Progenitor cell of endocrine pancreas (in vitro differentiated cells): ENCODE results near the gene PLA2R1. TPM values are rescaled to one million over a fixed set of nuclear protein-coding genes. Genes with fewer than 3 reads are reported as not detected.
A peak's percentile ranks its signal among the peaks of the same experiment; 100 is the strongest.

ENCODE experiments used
- DNase-seq: peaks from one replicate; pipeline ENCODE4 v3.0.0; 2021; ENCODE audit warnings: low spot score; ENCODE audit not compliant: unreplicated experiment
- H3K27ac Mint-ChIP-seq: 2 replicates; pipeline ENCODE4 v1.8.0; 2021; ENCODE audit warnings: mild to moderate bottlenecking, moderate library complexity, mixed read lengths
- H3K27me3 Mint-ChIP-seq: 2 replicates; pipeline ENCODE4 v1.8.0; 2021; ENCODE audit warnings: mixed read lengths
- H3K36me3 Mint-ChIP-seq: 2 replicates; pipeline ENCODE4 v1.8.0; 2022; ENCODE audit warnings: mixed read lengths; ENCODE audit not compliant: insufficient read depth
- H3K4me1 Mint-ChIP-seq: 2 replicates; pipeline ENCODE4 v1.8.0; 2021; ENCODE audit warnings: low read depth, mixed read lengths
- H3K4me3 Mint-ChIP-seq: 2 replicates; pipeline ENCODE4 v1.8.0; 2021; ENCODE audit warnings: low read depth, mild to moderate bottlenecking, moderate library complexity, mixed read lengths
- H3K9me3 Mint-ChIP-seq: 2 replicates; pipeline ENCODE4 v1.8.0; 2021; ENCODE audit warnings: low read depth, mixed read lengths
- CTCF ChIP-seq: fragments of 200-600 bp; sonication (generic); IDR thresholded peaks from one replicate; pipeline ENCODE4 v1.5.0; 2021; ENCODE audit warnings: antibody characterized with exemption, mild to moderate bottlenecking; ENCODE audit not compliant: unreplicated experiment
- total RNA-seq: library from RNA; stranded (reverse); gene quantifications from 2 replicates; pipeline ENCODE4 v1.2.1, GENCODE V29; 2021

Gene PLA2R1
- total RNA-seq, 1 donor from 2014 or later = 1.3 TPM

GRCh38 chr2:160076241-160076640, 13.8 kb upstream of the PLA2R1 start:
- Mint-ChIP-seq H3K36me3 (no peaks in the 10 kb centered on the region), H3K9me3 (peaks cover 20% of the 10 kb centered on the region), H3K27me3 (no peaks in the 10 kb centered on the region), H3K4me1 (peaks cover 10% of the 10 kb centered on the region), H3K4me3 (no peak overlapping the region), H3K27ac (no peak overlapping the region)
- no peak for DNase-seq
- no peak for TF ChIP-seq CTCF

GRCh38 chr2:160075171-160075570, 12.8 kb upstream of the PLA2R1 start:
- DNase-seq = no peak
- no peak overlapping the region for H3K27ac Mint-ChIP-seq
- no peaks in the 10 kb centered on the region for H3K27me3 Mint-ChIP-seq
- peaks cover 10% of the 10 kb centered on the region for H3K4me1 Mint-ChIP-seq
- no peak for TF ChIP-seq CTCF
- H3K4me3 Mint-ChIP-seq = no peak overlapping the region
- H3K36me3 Mint-ChIP-seq = no peaks in the 10 kb centered on the region
- H3K9me3 Mint-ChIP-seq = peaks cover 20% of the 10 kb centered on the region

- Mint-ChIP-seq H3K4me3 (no peak overlapping the region), H3K27ac (no peak overlapping the region), H3K36me3 (no peaks in the 10 kb centered on the region), H3K9me3 (peaks cover 14% of the 10 kb centered on the region), H3K4me1 (peaks cover 10% of the 10 kb centered on the region), H3K27me3 (no peaks in the 10 kb centered on the region)
- no peak for TF ChIP-seq CTCF
- DNase-seq = no peak
Observed at GRCh38 chr2:160073284-160073888, 11.0 kb upstream of the PLA2R1 start.

GRCh38 chr2:160068906-160069305, 6.5 kb upstream of the PLA2R1 start:
- no peak overlapping the region for H3K27ac Mint-ChIP-seq
- peaks cover 11% of the 10 kb centered on the region for H3K27me3 Mint-ChIP-seq
- DNase-seq = no peak
- H3K36me3 Mint-ChIP-seq = peaks cover 4% of the 10 kb centered on the region
- H3K9me3 Mint-ChIP-seq = peaks cover 16% of the 10 kb centered on the region
- H3K4me1 Mint-ChIP-seq = peaks cover 1% of the 10 kb centered on the region
- no peak overlapping the region for H3K4me3 Mint-ChIP-seq
- no peak for TF ChIP-seq CTCF

GRCh38 chr2:160064916-160065315, 2.5 kb upstream of the PLA2R1 start:
- H3K27me3 Mint-ChIP-seq = peaks cover 26% of the 10 kb centered on the region
- peaks cover 5% of the 10 kb centered on the region for H3K4me1 Mint-ChIP-seq
- no peak overlapping the region for H3K4me3 Mint-ChIP-seq
- H3K27ac Mint-ChIP-seq = peak overlapping the region; percentile 39
- H3K9me3 Mint-ChIP-seq = peaks cover 8% of the 10 kb centered on the region
- TF ChIP-seq CTCF = no peak
- H3K36me3 Mint-ChIP-seq = peaks cover 4% of the 10 kb centered on the region
- no peak for DNase-seq
